NCI-H1092 (cell line): ENCODE data around the gene FBXO10.
A peak's percentile ranks its signal among the peaks of the same experiment; 100 is the strongest.
"Not testable (repeated sequence)": the region's sequence is repeated elsewhere in the genome, so short reads cannot be mapped to it uniquely, and the experiment has no call there.

Source experiments
- DNase-seq: peaks from one replicate; lab custom pipeline; 2025; lab: John Stamatoyannopoulos, UW

The FBXO10 gene

GRCh38 chr9:37512437-37512836 is 63.7 kb downstream of the FBXO10 start:
- DNase-seq, result no peak

GRCh38 chr9:37511016-37512010 is 64.9 kb downstream of the FBXO10 start:
- DNase-seq, result no peak

- DNase-seq, result not testable (repeated sequence)
Measured at GRCh38 chr9:37510053-37510452, 66.1 kb downstream of the FBXO10 start.

DNA sequence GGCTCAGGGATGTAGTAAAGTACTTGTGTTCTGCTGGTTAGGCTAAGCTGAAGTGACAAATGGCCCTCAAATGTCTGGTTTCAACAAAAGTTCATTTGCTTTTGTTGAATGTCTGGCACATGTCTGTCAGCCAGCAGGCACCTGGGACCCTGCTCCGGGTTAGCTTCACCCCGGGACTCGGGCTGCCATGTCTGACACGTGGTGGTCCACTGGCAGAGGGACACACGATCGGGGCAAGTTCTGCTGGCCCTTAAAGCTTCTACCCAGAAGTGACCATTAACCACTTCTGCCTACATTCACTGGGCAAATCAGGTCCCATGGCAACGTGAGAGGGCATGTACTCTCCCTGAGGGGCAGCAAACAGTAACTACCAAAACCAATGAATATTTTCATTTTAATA is 66.6 kb downstream of the FBXO10 start:
- no peak for DNase-seq

GRCh38 chr9:37508834-37509206 is 67.4 kb downstream of the FBXO10 start:
- DNase-seq, result no peak

- no peak for DNase-seq
Measured at GRCh38 chr9:37508135-37508833, 67.9 kb downstream of the FBXO10 start.

DNA sequence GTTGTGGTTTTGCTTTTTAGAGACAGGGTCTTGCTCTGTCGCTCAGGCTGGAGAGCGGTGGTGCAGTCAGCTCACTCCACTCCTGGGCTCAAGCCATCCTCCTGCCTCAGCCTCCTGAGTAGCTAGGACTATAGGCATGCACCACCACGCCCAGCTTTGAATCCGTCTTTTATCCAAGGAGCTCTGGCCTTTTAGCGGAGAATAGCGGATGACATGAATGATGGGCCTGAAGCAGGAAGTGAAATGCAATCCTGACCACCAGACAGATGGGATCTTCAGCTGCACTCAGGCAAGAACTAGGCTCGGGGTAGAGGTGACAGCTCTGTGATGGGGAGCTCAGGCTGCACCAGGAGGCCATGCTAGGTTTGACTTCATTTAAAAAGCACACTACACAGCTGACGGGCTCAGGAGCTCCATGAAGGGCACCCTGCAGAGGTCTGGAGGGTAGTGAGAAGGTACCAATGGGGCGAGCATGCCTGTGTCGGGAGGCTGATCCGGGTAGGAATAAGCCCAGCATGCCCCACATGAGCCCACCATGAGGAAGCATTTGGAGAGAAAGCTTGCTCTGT is 68.5 kb downstream of the FBXO10 start:
- no peak for DNase-seq

GRCh38 chr9:37504605-37505004 is 71.6 kb downstream of the FBXO10 start:
- no peak for DNase-seq

- no peak for DNase-seq
Measured at GRCh38 chr9:37503736-37504135, 72.4 kb downstream of the FBXO10 start.

DNA sequence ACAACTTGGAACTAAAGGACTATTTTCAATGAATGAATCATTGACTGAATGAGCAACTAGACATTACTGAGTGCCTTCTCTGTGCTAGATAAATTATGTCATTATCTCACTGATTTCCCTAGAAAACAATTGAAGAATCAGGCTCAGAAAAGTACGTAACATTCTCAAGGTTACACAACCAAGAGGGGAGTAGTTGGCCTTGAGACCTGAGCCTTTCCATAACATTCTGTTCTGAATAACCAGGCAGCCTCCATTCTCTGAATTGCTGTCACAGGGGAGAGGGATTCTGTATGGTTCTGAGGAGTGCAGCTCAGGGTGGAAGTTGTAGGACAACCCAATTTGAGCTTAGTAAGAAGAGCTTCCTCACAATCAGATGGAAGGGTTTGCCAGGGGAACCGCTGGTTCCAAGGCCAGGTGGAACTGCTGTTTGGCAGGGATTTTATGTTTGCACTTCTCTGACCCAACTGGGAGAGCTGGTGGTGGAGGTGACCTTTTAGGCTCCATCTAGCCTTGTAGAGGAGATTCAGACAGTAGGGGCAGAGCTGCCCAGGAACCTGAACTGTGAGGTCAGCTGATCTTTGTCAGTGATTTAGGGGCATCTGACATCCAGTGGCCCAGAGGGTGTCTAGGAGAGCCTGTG is 74.1 kb downstream of the FBXO10 start:
- DNase-seq, result no peak

- no peak for DNase-seq
Measured at GRCh38 chr9:37499297-37499696, 76.9 kb downstream of the FBXO10 start.

DNA sequence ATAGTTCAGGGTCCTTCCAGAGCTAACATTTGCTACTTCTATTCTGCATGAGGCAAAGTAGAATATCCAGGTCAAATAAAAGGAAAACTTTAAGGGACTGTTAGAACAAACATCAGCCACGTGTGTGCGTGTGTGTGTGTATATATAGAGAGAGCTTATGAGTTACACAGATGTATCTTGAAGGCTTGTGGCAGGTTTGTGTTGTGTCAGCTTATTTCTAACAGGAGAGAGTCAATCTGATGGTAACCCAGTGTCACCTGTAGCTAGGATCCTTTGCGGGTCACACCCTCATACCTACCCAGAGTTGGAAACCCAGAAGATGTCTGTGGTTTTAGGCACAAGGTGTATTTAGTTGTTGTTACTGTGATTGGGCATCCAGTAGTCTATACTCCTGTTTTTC is 77.7 kb downstream of the FBXO10 start:
- DNase-seq, result no peak

- DNase-seq, result no peak
Measured at GRCh38 chr9:37497320-37497719, 78.9 kb downstream of the FBXO10 start.

DNA sequence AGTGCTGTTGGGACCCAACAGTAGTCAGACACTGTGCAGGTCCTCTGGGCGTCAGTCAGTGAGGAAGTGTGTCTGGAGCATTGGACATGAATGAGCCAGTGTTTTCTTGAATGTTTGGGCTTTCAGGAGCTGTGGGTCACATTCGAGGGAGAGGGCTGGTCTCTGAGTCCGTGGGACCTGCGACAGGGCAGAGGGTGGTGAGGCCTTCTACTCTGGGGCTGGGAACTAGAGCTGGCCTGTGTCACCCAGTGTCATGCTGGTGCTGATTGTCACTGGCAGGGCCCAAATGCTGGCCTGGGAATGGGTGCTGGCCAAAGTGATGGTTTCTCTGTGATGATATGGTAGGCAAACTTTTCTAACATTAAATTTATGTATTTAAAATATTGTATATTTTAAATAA is 80.2 kb downstream of the FBXO10 start:
- no peak for DNase-seq

DNA sequence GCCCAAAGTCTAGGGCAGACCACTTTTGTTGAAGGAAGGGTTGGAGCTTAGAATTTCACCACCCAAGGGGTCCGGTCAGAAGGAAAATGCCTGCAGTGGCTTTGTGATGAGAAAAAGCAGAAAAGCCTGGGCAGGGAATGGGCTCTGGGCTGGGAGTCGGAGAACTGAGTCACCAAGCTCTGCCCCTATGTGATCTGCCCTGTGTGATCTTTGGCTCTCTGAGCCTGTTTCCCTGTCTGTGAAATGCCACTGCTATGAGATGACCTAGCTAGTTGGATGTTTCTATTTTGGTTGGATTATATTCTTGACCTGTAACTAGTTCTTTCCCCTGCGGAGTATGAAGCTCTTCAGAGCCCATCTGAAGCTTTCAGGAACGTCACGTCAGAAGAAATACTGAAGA is 80.6 kb downstream of the FBXO10 start:
- no peak for DNase-seq

GRCh38 chr9:37491939-37492338 is 84.2 kb downstream of the FBXO10 start:
- DNase-seq, result no peak

- no peak for DNase-seq
Measured at GRCh38 chr9:37486616-37487548, 89.3 kb downstream of the FBXO10 start.

DNA sequence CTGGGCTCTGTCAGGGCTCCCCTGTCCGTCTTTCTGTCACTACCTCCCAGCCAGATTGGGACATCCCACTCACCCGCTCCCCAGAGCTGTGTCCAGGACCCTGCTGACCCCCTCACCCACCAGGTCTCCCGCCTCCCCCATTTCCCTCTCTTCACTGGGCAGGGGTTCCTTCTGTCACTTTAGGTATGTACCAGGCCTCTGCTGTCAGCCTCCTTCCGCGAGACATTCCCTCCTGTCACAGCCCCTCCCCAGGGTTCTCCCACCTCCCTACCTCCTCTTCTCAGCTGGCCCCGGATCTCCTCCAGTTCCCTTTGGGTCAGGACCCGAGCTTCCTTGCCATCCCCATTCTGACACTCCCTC is 89.9 kb downstream of the FBXO10 start:
- no peak for DNase-seq

DNA sequence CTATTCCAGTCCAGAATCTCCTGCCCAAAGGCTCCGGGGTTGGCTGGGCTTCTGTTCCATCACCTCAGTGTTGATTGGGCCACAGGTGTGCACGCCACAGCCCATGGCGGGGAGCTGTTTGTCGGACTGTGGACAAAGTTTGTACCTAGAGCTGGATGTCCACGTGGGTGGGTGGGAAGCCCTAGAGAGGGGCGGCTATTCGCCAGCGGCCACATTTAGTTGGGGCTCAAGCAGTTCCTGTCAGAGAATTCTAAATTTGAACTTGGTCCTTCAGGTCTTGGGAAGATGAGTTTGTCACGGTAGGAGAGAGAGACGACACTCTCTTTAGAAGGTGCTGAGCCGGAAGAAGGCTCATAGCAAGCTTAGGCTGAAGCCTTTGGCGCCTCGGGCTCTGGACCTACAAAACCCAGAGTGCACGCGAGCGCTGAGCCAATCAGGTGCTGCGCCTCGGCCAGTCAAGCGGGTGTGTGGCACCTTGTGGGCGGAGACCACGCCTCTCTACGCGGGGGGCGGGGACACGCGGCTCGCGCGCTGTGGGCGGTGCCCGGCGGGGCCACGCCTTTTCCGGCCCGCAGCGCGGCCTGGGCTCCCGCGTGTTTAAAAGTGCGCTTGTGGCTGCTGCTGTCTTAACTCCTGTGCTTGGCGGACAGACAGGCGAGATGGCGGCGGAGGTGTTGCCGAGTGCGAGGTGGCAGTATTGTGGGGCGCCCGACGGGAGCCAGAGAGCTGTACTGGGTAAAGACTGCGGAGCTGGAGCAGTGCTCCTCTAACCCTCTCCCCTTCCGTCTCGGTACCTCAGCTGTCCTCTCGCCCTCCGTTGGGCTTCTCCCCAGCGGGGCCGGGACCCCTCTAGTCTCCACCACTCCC is 90.6 kb downstream of the FBXO10 start, which contains the start of gene POLR1E:
Gene POLR1E (plus strand): TSS at position 560 of the 867 bp plus-strand sequence. CDS start 100 bp downstream, at position 660.
- DNase-seq, result peak; percentile 97

GRCh38 chr9:37480759-37481158 is 95.4 kb downstream of the FBXO10 start:
- DNase-seq, result no peak
